ENCODE data around the gene TTLL3. TPM values are rescaled to one million over a fixed set of nuclear protein-coding genes. Genes with fewer than 3 reads are reported as not detected.

TTLL3 gene
- polyA plus RNA-seq, 1 donor from 2014 or later, result 47.6 TPM

- Histone ChIP-seq H3K4me2 (ENCODE audit: low read length) (no peak overlapping the region), H3K36me3 (ENCODE audit: insufficient read depth, low read length) (no peaks in the 10 kb centered on the region), H3K27me3 (ENCODE audit: insufficient read depth, low read depth, low read length) (no peaks in the 10 kb centered on the region), H3K9ac (ENCODE audit: low read length) (no peak overlapping the region), H3K27ac (ENCODE audit: low read length) (no peak overlapping the region), H4K20me1 (ENCODE audit: insufficient read depth) (no peaks in the 10 kb centered on the region), H3K79me2 (replicated peaks; ENCODE audit: insufficient read depth, low read length) (no peaks in the 10 kb centered on the region), H2AFZ (ENCODE audit: low read depth, low read length) (no peak overlapping the region), H3F3A (ENCODE audit: insufficient read depth, low read length, poor library complexity, severe bottlenecking) (no peaks in the 10 kb centered on the region), H3K4me3 (ENCODE audit: low read length) (no peak overlapping the region), H3K9me2 (ENCODE audit: insufficient read depth, low read length) (no peaks in the 10 kb centered on the region), H3K9me3 (ENCODE audit: low read length) (no peaks in the 10 kb centered on the region)
- TF ChIP-seq POLR2AphosphoS5 (IDR thresholded peaks at IDR 0.05) (no peak), EP300 (conservative IDR thresholded peaks at IDR 0.05; ENCODE audit: poor library complexity, severe bottlenecking) (no peak), TAF1 (IDR thresholded peaks at IDR 0.05; ENCODE audit: low read depth) (no peak), MXI1 (conservative IDR thresholded peaks at IDR 0.05; ENCODE audit: poor library complexity, severe bottlenecking) (no peak), EZH2 (IDR thresholded peaks at IDR 0.05; ENCODE audit: borderline replicate concordance, insufficient read depth, low read length, poor library complexity, severe bottlenecking) (no peak), REST (IDR thresholded peaks at IDR 0.05; ENCODE audit: borderline replicate concordance) (no peak), CTCF (IDR thresholded peaks at IDR 0.05; ENCODE audit: poor library complexity, severe bottlenecking) (no peak), SMC3 (conservative IDR thresholded peaks at IDR 0.05; ENCODE audit: poor library complexity) (no peak), RAD21 (conservative IDR thresholded peaks at IDR 0.05) (no peak)
Measured at GRCh38 chr3:9833078-9833477, 23.0 kb downstream of the TTLL3 start.

- no peaks in the 10 kb centered on the region for H3K27me3 ChIP-seq (ENCODE audit: insufficient read depth, low read depth, low read length)
- no peaks in the 10 kb centered on the region for H3K9me2 ChIP-seq (ENCODE audit: insufficient read depth, low read length)
- no peak overlapping the region for H3K4me3 ChIP-seq (ENCODE audit: low read length)
- H2AFZ ChIP-seq (ENCODE audit: low read depth, low read length), result no peak overlapping the region
- H3K36me3 ChIP-seq (ENCODE audit: insufficient read depth, low read length), result no peaks in the 10 kb centered on the region
- TF ChIP-seq REST (IDR thresholded peaks at IDR 0.05; ENCODE audit: borderline replicate concordance), result no peak
- TF ChIP-seq CTCF (IDR thresholded peaks at IDR 0.05; ENCODE audit: poor library complexity, severe bottlenecking), result no peak
- no peak for TF ChIP-seq RAD21 (conservative IDR thresholded peaks at IDR 0.05)
- no peak for TF ChIP-seq MXI1 (conservative IDR thresholded peaks at IDR 0.05; ENCODE audit: poor library complexity, severe bottlenecking)
- no peak for TF ChIP-seq EZH2 (IDR thresholded peaks at IDR 0.05; ENCODE audit: borderline replicate concordance, insufficient read depth, low read length, poor library complexity, severe bottlenecking)
- no peak for TF ChIP-seq TAF1 (IDR thresholded peaks at IDR 0.05; ENCODE audit: low read depth)
- no peak for TF ChIP-seq POLR2AphosphoS5 (IDR thresholded peaks at IDR 0.05)
- TF ChIP-seq EP300 (conservative IDR thresholded peaks at IDR 0.05; ENCODE audit: poor library complexity, severe bottlenecking), result no peak
- no peak for TF ChIP-seq SMC3 (conservative IDR thresholded peaks at IDR 0.05; ENCODE audit: poor library complexity)
- H3K79me2 ChIP-seq (replicated peaks; ENCODE audit: insufficient read depth, low read length), result no peaks in the 10 kb centered on the region
- no peak overlapping the region for H3K9ac ChIP-seq (ENCODE audit: low read length)
- no peak overlapping the region for H3K27ac ChIP-seq (ENCODE audit: low read length)
- no peaks in the 10 kb centered on the region for H3F3A ChIP-seq (ENCODE audit: insufficient read depth, low read length, poor library complexity, severe bottlenecking)
- H4K20me1 ChIP-seq (ENCODE audit: insufficient read depth), result no peaks in the 10 kb centered on the region
- H3K4me2 ChIP-seq (ENCODE audit: low read length), result no peak overlapping the region
- H3K9me3 ChIP-seq (ENCODE audit: low read length), result no peaks in the 10 kb centered on the region
Measured at GRCh38 chr3:9834520-9835380, 24.7 kb downstream of the TTLL3 start.
